ENCODE results near the gene MUTYH. TPM values are rescaled to one million over a fixed set of nuclear protein-coding genes. Genes with fewer than 3 reads are reported as not detected.
"Not testable (repeated sequence)": the region's sequence is repeated elsewhere in the genome, so short reads cannot be mapped to it uniquely, and the experiment has no call there.

MUTYH gene
- total RNA-seq, 4 donors from 2014 or later = 28.7 to 78.2 (median 49.0) TPM

- H3K27me3 ChIP-seq = no peaks in the 10 kb centered on the region
Measured at GRCh38 chr1:45370575-45370974, 30.3 kb upstream of the MUTYH start.

DNA sequence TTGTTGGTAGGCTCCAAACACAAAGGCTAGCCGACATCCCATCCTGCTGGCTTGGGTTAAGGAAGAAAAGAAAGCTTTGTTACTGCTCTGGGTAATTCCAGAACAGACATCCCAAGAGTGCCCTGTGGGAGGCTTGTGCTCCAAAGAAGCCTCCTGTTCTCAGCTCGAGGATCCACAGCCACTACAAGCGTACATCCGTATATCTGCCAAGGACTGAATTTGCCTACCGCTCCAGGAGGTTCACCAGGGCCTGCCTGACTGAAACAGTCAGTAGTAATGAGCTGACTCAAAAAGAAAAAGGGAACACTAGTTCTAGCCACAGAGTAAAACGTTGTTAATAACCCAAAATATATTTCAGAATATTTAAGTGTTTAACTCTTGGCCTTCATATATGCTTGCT, 24.8 kb upstream of the MUTYH start:
- Histone ChIP-seq H3K4me3 (no peak overlapping the region), H3K9me3 (no peaks in the 10 kb centered on the region), H3K4me1 (peaks cover 9 to 18% (median 15%) of the 10 kb centered on the region in 4 donors), H3K27me3 (no peaks in the 10 kb centered on the region), H3K36me3 (no peaks in the 10 kb centered on the region), H3K27ac (no peak overlapping the region)
- no peak for TF ChIP-seq CTCF (IDR thresholded peaks at IDR 0.05)
- no peak for TF ChIP-seq EP300 (IDR thresholded peaks at IDR 0.05; ENCODE audit: low read depth)
- no peak for TF ChIP-seq POLR2AphosphoS5 (IDR thresholded peaks at IDR 0.05)
- TF ChIP-seq POLR2A (IDR thresholded peaks at IDR 0.05) = no peak
- in situ Hi-C loops (cut with MboI; ENCODE audit: low pct_ligation_motif_present in 1 of 4, low pct_unique_long_range_greater_than_20kb in 1 of 4, low sequenced_read_pairs in 3 of 4) = loop anchor here in 1 of 4 donors (10.0 kb wide), 1 partner anchor 200 kb away; no protein-coding TSS in a partner anchor
- intact Hi-C loops (cut with DNase I; ENCODE audit: low total_unique reads) = no loop called here
- no peak for DNase-seq
- 70 to 82% methylated on average over 1 to 6 of the region's 6 CpGs for WGBS, 2 donors (ENCODE audit: low coverage in 1 of 2)

More at GRCh38 chr1:45370575-45370974, 30.3 kb upstream of the MUTYH start:
- Histone ChIP-seq H3K4me1 (peaks cover 0 to 14% (median under 1%) of the 10 kb centered on the region in 4 donors), H3K27ac (no peak overlapping the region), H3K9me3 (no peaks in the 10 kb centered on the region), H3K4me3 (no peak overlapping the region), H3K36me3 (no peaks in the 10 kb centered on the region)
- no peak for TF ChIP-seq CTCF (IDR thresholded peaks at IDR 0.05)
- no peak for TF ChIP-seq POLR2AphosphoS5 (IDR thresholded peaks at IDR 0.05)
- no peak for TF ChIP-seq EP300 (IDR thresholded peaks at IDR 0.05; ENCODE audit: low read depth)
- TF ChIP-seq POLR2A (IDR thresholded peaks at IDR 0.05) = no peak
- intact Hi-C loops (cut with DNase I; ENCODE audit: low total_unique reads) = no loop called here
- in situ Hi-C loops (cut with MboI; ENCODE audit: low pct_ligation_motif_present in 1 of 4, low pct_unique_long_range_greater_than_20kb in 1 of 4, low sequenced_read_pairs in 3 of 4) = no loop called here
- no peak for DNase-seq

DNA sequence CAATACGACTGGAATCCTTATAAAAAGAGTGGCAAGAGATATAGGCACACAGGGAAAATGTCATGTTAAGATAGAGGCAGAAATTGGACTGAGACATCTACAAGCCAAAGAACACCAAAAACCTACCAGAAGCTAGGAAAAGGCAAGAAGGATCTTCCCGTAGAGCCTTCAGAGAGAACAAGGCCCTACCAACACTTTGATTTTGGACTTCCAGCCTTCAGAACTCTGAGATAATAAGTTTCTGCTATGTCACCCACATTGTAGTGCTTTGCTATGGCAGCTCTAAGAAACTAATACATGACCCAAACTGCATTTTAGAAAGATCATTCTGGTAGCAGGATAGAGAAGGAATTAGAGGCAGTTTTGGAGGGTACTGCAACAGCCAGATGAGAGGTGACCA, 24.1 kb upstream of the MUTYH start:
- 88 to 95% methylated on average over 1 to 2 of the region's 2 CpGs for WGBS, 2 donors (ENCODE audit: low coverage in 1 of 2)
- intact Hi-C loops (cut with DNase I; ENCODE audit: low total_unique reads) (loop anchor here (5.0 kb wide), 1 partner anchor 203 kb away; no protein-coding TSS in a partner anchor), in situ Hi-C loops (cut with MboI; ENCODE audit: low pct_ligation_motif_present in 1 of 4, low pct_unique_long_range_greater_than_20kb in 1 of 4, low sequenced_read_pairs in 3 of 4) (loop anchor here in 1 of 4 donors (5.0 to 10.0 kb wide), 2 partner anchors 128 to 201 kb away; partner anchors contain the start of gene TESK2)
- TF ChIP-seq POLR2AphosphoS5 (IDR thresholded peaks at IDR 0.05) = no peak
- TF ChIP-seq POLR2A (IDR thresholded peaks at IDR 0.05) = no peak
- no peak for TF ChIP-seq EP300 (IDR thresholded peaks at IDR 0.05; ENCODE audit: low read depth)
- TF ChIP-seq CTCF (IDR thresholded peaks at IDR 0.05) = no peak
- Histone ChIP-seq H3K9me3 (no peaks in the 10 kb centered on the region), H3K4me1 (peaks cover 9 to 19% (median 15%) of the 10 kb centered on the region in 4 donors), H3K27ac (no peak overlapping the region), H3K36me3 (no peaks in the 10 kb centered on the region), H3K27me3 (no peaks in the 10 kb centered on the region), H3K4me3 (no peak overlapping the region)
- no peak for DNase-seq

GRCh38 chr1:45360981-45361380, 20.7 kb upstream of the MUTYH start:
- not testable (repeated sequence) for H3K9me3 ChIP-seq, H3K36me3 ChIP-seq, H3K27me3 ChIP-seq
- intact Hi-C loops (cut with DNase I; ENCODE audit: low total_unique reads) (loop anchor here (5.0 kb wide), 1 partner anchor 206 kb away; no protein-coding TSS in a partner anchor), in situ Hi-C loops (cut with MboI; ENCODE audit: low pct_ligation_motif_present in 1 of 4, low pct_unique_long_range_greater_than_20kb in 1 of 4, low sequenced_read_pairs in 3 of 4) (loop anchor here in 1 of 4 donors (5.0 to 10.0 kb wide), 2 partner anchors 131 to 204 kb away; partner anchors contain the start of gene TESK2)
- TF ChIP-seq POLR2AphosphoS5 (IDR thresholded peaks at IDR 0.05) = peak in 1 of 3 donors; percentile 31
- peak in 2 of 5 experiments; percentile 29 to 44 for TF ChIP-seq CTCF (IDR thresholded peaks at IDR 0.05)
- 20 to 62% methylated on average over 1 to 7 of the region's 7 CpGs for WGBS, 2 donors (ENCODE audit: low coverage in 1 of 2)
- Histone ChIP-seq H3K4me1 (peaks cover 9 to 20% (median 15%) of the 10 kb centered on the region in 4 donors), H3K27ac (peak overlapping the region; percentile 73 to 76 (median 74)), H3K4me3 (peak overlapping the region in 1 of 4 donors; percentile 20)
- peak; percentile 55 for DNase-seq

Data from transverse colon (tissue), 4 donors.